GM18951 (cell line): ENCODE data around the gene PDK2.

Experiments
- POLR2A ChIP-seq: IDR thresholded peaks from 4 replicates; pipeline ENCODE4 v1.6.1; 2011; ENCODE audit warnings: mild to moderate bottlenecking; ENCODE audit not compliant: insufficient read length, insufficient read depth; ENCODE audit errors: extremely low read depth
- in situ Hi-C: fragments of 300-500 bp; cut with MboI; formaldehyde crosslinking; loops from one replicate; pipeline ENCODE4 v1.12.0; 2022; ENCODE audit warnings: low sequenced_read_pairs, mixed read lengths, inconsistent platforms; ENCODE audit not compliant: unreplicated experiment

Gene PDK2

GRCh38 chr17:50102164-50102991, 7.2 kb downstream of the PDK2 start:
- no peak for TF ChIP-seq POLR2A
- in situ Hi-C loops, result no loop called here

GRCh38 chr17:50103252-50103651, 8.1 kb downstream of the PDK2 start:
- in situ Hi-C loops, result no loop called here
- no peak for TF ChIP-seq POLR2A

GRCh38 chr17:50103941-50104340, 8.8 kb downstream of the PDK2 start:
- in situ Hi-C loops, result no loop called here
- no peak for TF ChIP-seq POLR2A

- no peak for TF ChIP-seq POLR2A
- in situ Hi-C loops, result no loop called here
These were observed 10.7 kb downstream of the PDK2 start for GRCh38 chr17:50105811-50106210.

- in situ Hi-C loops, result no loop called here
- no peak for TF ChIP-seq POLR2A
These were observed 11.4 kb downstream of the PDK2 start for GRCh38 chr17:50106393-50107131.

- TF ChIP-seq POLR2A, result no peak
- in situ Hi-C loops, result no loop called here
These were observed 12.8 kb downstream of the PDK2 start for GRCh38 chr17:50107790-50108414.

- TF ChIP-seq POLR2A, result no peak
- in situ Hi-C loops, result no loop called here
These were observed 13.4 kb downstream of the PDK2 start for GRCh38 chr17:50108556-50108955.

GRCh38 chr17:50109207-50109606, 14.1 kb downstream of the PDK2 start:
- in situ Hi-C loops, result no loop called here
- TF ChIP-seq POLR2A, result no peak

GRCh38 chr17:50109785-50110184, 14.6 kb downstream of the PDK2 start:
- in situ Hi-C loops, result no loop called here

GRCh38 chr17:50110591-50111349, 15.6 kb downstream of the PDK2 start:
- TF ChIP-seq POLR2A, result no peak
- in situ Hi-C loops, result no loop called here

More at GRCh38 chr17:50109785-50110184, 14.6 kb downstream of the PDK2 start:
- no peak for TF ChIP-seq POLR2A

GRCh38 chr17:50111673-50112655, 16.8 kb downstream of the PDK2 start:
- no peak for TF ChIP-seq POLR2A
- in situ Hi-C loops, result no loop called here

- in situ Hi-C loops, result no loop called here
- TF ChIP-seq POLR2A, result no peak
These were observed 17.5 kb downstream of the PDK2 start for GRCh38 chr17:50112694-50113093.
